NCI-H187 (cell line): ENCODE data around the gene LMF1.
"Not testable (repeated sequence)": the region's sequence is repeated elsewhere in the genome, so short reads cannot be mapped to it uniquely, and the experiment has no call there.

Experiments used
- DNase-seq, 2 experiments: peaks; one replicate each; lab custom pipeline; 2025; lab: John Stamatoyannopoulos, UW

Gene LMF1

GRCh38 chr16:970386-970765 lies 408 bp downstream of the LMF1 start:
- DNase-seq: no peak

GRCh38 chr16:969508-970385 lies 1.0 kb downstream of the LMF1 start:
- no peak for DNase-seq

- no peak for DNase-seq
These were observed 2.2 kb downstream of the LMF1 start for GRCh38 chr16:968620-969019.

- no peak for DNase-seq
These were observed 3.1 kb downstream of the LMF1 start for GRCh38 chr16:967546-968295.

GRCh38 chr16:967077-967541 lies 3.7 kb downstream of the LMF1 start:
- DNase-seq: no peak

- DNase-seq: no peak
These were observed 4.3 kb downstream of the LMF1 start for GRCh38 chr16:966505-966904.

- no peak for DNase-seq
These were observed 4.7 kb downstream of the LMF1 start for GRCh38 chr16:966035-966434.

- DNase-seq: no peak
These were observed 5.3 kb downstream of the LMF1 start for GRCh38 chr16:965487-965886.

GRCh38 chr16:965036-965395 lies 5.8 kb downstream of the LMF1 start:
- no peak for DNase-seq

- DNase-seq: peak in 1 of 2 experiments; percentile 29
These were observed 6.3 kb downstream of the LMF1 start for GRCh38 chr16:964356-965035.

- no peak for DNase-seq
These were observed 6.9 kb downstream of the LMF1 start for GRCh38 chr16:963913-964312.

GRCh38 chr16:962901-963814 lies 7.6 kb downstream of the LMF1 start:
- no peak for DNase-seq

GRCh38 chr16:962366-962765 lies 8.4 kb downstream of the LMF1 start:
- no peak for DNase-seq

- no peak for DNase-seq
These were observed 11.3 kb downstream of the LMF1 start for GRCh38 chr16:959232-960040.

GRCh38 chr16:955766-956165 lies 15.0 kb downstream of the LMF1 start:
- DNase-seq: not testable (repeated sequence)

GRCh38 chr16:953818-954217 lies 17.0 kb downstream of the LMF1 start:
- DNase-seq: not testable (repeated sequence)

- DNase-seq: no peak
These were observed 18.5 kb downstream of the LMF1 start for GRCh38 chr16:952321-952720.

- no peak for DNase-seq
These were observed 19.0 kb downstream of the LMF1 start for GRCh38 chr16:951660-952301.

GRCh38 chr16:950733-951573 lies 19.8 kb downstream of the LMF1 start:
- not testable (repeated sequence) for DNase-seq
